Neuronal stem cell (in vitro differentiated cells): ENCODE data around the gene PEX14.

ENCODE experiments used
- DNase-seq: peaks from one replicate; pipeline ENCODE4 v3.0.0-alpha.2; 2013; ENCODE audit warnings: low spot score
- H2AFZ ChIP-seq: one replicate; pipeline ENCODE4 v1.6.1; 2013; ENCODE audit warnings: mild to moderate bottlenecking, low read length, inconsistent platforms
- H2AK5ac ChIP-seq: 2 replicates; pipeline ENCODE4 v1.6.1; 2013; ENCODE audit warnings: low read depth, mild to moderate bottlenecking, inconsistent platforms, low read length, moderate library complexity, mixed read lengths
- H2BK120ac ChIP-seq: 2 replicates; pipeline ENCODE4 v1.6.1; 2013; ENCODE audit warnings: low read depth, mild to moderate bottlenecking, inconsistent platforms, low read length, moderate library complexity, mixed read lengths
- H2BK12ac ChIP-seq: one replicate; pipeline ENCODE4 v1.6.1; 2013; ENCODE audit warnings: low read length, inconsistent platforms
- H2BK15ac ChIP-seq: 2 replicates; pipeline ENCODE4 v1.6.1; 2013; ENCODE audit warnings: mild to moderate bottlenecking, low read length, inconsistent platforms, mixed read lengths
- H2BK5ac ChIP-seq: one replicate; pipeline ENCODE4 v1.6.1; 2013; ENCODE audit warnings: inconsistent platforms, mild to moderate bottlenecking, low read length, moderate library complexity
- H3K14ac ChIP-seq: one replicate; pipeline ENCODE4 v1.6.1; 2013; ENCODE audit warnings: low read length, inconsistent platforms
- H3K18ac ChIP-seq: 2 replicates; pipeline ENCODE4 v1.6.1; 2013; ENCODE audit warnings: low read length, inconsistent platforms
- H3K23ac ChIP-seq: 2 replicates; pipeline ENCODE4 v1.6.1; 2013; ENCODE audit warnings: low read depth, mild to moderate bottlenecking, mixed read lengths, low read length, inconsistent platforms; ENCODE audit not compliant: poor library complexity
- H3K27ac ChIP-seq: replicated peaks from 3 replicates; pipeline ENCODE4 v1.5.1; 2013; ENCODE audit warnings: low read length, inconsistent platforms
- H3K27me3 ChIP-seq, 3 experiments: 2 replicates each; pipeline ENCODE4 v1.6.1; 2013; ENCODE audit warnings: low read length in 3 of 3, mild to moderate bottlenecking in 2 of 3, inconsistent platforms in 1 of 3, low read depth in 1 of 3, mixed read lengths in 1 of 3, moderate library complexity in 1 of 3; ENCODE audit not compliant: control insufficient read depth in 3 of 3, insufficient read depth in 3 of 3
- H3K36me3 ChIP-seq, 2 donors: replicated peaks in 1 of 2; 2 replicates each; pipeline ENCODE4 v1.6.1; 2013; ENCODE audit warnings: low read length in 2 of 2; ENCODE audit not compliant: control insufficient read depth in 2 of 2, insufficient read depth in 2 of 2
- H3K4ac ChIP-seq: 2 replicates; pipeline ENCODE4 v1.6.1; 2013; ENCODE audit warnings: inconsistent platforms, mild to moderate bottlenecking, low read length, moderate library complexity
- H3K4me1 ChIP-seq, 2 donors: 1 replicate in 1 of 2; 2 replicates in 1 of 2; pipeline ENCODE4 v1.6.1; 2013; ENCODE audit warnings: low read length in 2 of 2, low read depth in 1 of 2; ENCODE audit not compliant: control insufficient read depth in 2 of 2, insufficient read depth in 1 of 2
- H3K4me2 ChIP-seq: one replicate; pipeline ENCODE4 v1.6.1; 2013; ENCODE audit warnings: mild to moderate bottlenecking, low read length, inconsistent platforms; ENCODE audit not compliant: insufficient read depth, poor library complexity, severe bottlenecking
- H3K4me3 ChIP-seq, 2 donors: 2 replicates each; pipeline ENCODE4 v1.5.1; 2013; ENCODE audit warnings: low read length in 2 of 2, mild to moderate bottlenecking in 2 of 2, inconsistent platforms in 1 of 2, moderate library complexity in 1 of 2
- H3K79me1 ChIP-seq: one replicate; pipeline ENCODE4 v1.6.1; 2013; ENCODE audit warnings: low read depth, mild to moderate bottlenecking, inconsistent platforms, low read length, moderate library complexity
- H3K9ac ChIP-seq: one replicate; pipeline ENCODE4 v1.6.1; 2013; ENCODE audit warnings: mild to moderate bottlenecking, low read depth, low read length, inconsistent platforms; ENCODE audit not compliant: poor library complexity
- H3K9me3 ChIP-seq, 2 donors: replicated peaks in 1 of 2; 2 replicates each; pipeline versions ENCODE3 to v1.6.1; 2013; ENCODE audit warnings: low read length in 2 of 2, mild to moderate bottlenecking in 2 of 2, inconsistent platforms in 1 of 2, low read depth in 1 of 2, mixed read lengths in 1 of 2, moderate library complexity in 1 of 2; ENCODE audit not compliant: control insufficient read depth in 2 of 2, insufficient read depth in 1 of 2
- H4K8ac ChIP-seq: one replicate; pipeline ENCODE4 v1.6.1; 2013; ENCODE audit warnings: low read depth, mild to moderate bottlenecking, inconsistent platforms, low read length, moderate library complexity
- H4K91ac ChIP-seq: one replicate; pipeline ENCODE4 v1.6.1; 2013; ENCODE audit warnings: low read length, low read depth, mild to moderate bottlenecking, inconsistent platforms; ENCODE audit not compliant: poor library complexity
- WGBS, 2 donors: extraction: QIAGEN DNeasy Blood & Tissue Kit; methylation state at CpG; one replicate each; pipeline ENCODE4 v1.1.7; 2013; ENCODE audit warnings: missing lambda C conversion rate in 2 of 2, mixed read lengths in 1 of 2; ENCODE audit not compliant: insufficient read length in 2 of 2, insufficient replicate concordance in 1 of 2; ENCODE audit errors: extremely low coverage in 2 of 2; 5-methylcytosine and 5-hydroxymethylcytosine counted together

PEX14 gene

DNA sequence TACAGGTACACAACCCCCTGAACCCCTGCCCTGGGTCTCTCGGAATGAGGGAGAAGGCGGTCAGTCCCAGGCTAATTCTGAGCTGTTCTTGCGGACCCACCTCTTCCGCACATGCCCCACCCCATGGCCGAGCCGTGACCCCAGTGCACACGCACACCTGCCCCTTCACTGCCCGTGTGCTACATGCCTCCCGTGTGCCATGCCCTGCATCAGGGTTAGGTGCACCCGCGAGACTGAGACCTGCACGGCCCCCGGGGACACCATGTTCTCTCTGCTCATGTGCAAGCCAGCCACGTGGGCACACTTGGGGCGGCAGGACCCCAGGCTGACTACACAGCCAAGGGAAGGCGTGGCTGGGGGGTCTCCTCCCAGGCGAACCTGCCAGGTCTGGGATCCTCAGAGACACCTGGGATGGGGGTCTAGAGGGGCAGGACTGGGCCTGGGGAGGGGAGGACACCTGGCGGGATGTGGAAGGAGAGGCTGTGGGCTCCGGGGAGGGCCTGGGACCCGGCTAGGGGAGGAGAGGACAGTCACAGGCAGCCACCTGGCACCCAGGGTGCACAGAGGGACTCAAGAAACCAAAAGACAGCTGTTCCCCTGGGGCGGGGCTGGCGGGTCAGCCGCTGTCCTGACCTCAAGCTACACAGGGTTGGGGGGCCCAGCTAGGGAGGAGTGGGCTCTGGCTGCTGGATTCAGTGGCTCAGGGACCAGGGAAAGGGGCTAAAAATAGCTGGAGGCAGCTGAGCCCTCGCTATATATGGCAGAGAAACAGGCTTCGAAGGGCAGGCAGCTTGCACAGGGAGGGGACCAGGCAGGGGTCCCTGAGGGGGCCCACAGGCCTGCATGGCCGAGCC is 188.3 kb downstream of the PEX14 start:
- Histone ChIP-seq H2AFZ (peak overlapping the region; percentile 60), H3K9me3 (peaks cover 0 to 2% of the 10 kb centered on the region in 2 donors), H3K4ac (no peak overlapping the region), H2BK5ac (peak overlapping the region; percentile 42), H2BK120ac (no peak overlapping the region), H3K4me3 (no peak overlapping the region), H3K4me1 (peaks cover 29 to 39% of the 10 kb centered on the region in 2 donors), H3K27ac (no peak overlapping the region), H3K14ac (peak overlapping the region; percentile 3), H2BK15ac (peak overlapping the region; percentile 72), H3K36me3 (peaks cover 0 to 6% of the 10 kb centered on the region in 2 donors), H4K8ac (no peak overlapping the region), H3K4me2 (peak overlapping the region; percentile 41), H3K9ac (peak overlapping the region; percentile 75), H3K27me3 (no peaks in the 10 kb centered on the region), H2AK5ac (peak overlapping the region; percentile 92), H3K23ac (peak overlapping the region; percentile 66), H3K18ac (peak overlapping the region; percentile 93), H2BK12ac (peak overlapping the region; percentile 100), H4K91ac (peak overlapping the region; percentile 76), H3K79me1 (no peaks in the 10 kb centered on the region)
- WGBS, 2 donors, result no CpG with 5 or more reads among the region's 26 CpGs
- DNase-seq, result no peak

DNA sequence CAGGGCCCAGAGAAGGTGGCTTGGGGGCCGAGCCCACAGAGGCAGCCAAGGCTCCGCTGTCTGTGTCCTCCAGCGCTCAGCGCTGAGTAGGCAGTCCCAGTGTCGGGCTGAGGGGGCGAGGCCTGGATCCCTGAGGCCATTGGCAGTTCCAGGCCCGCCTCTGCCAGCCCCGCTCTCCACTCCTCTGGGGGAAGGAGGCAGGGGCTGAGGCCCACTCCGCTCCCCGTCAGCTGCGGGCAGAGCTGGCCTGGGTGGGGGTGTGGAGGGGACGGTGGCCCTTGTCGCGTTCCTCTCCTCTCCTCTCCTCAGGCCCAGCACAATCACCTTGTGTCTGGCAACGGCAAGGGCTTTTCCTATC is 188.9 kb downstream of the PEX14 start:
- H3K27ac ChIP-seq, result no peak overlapping the region
- peaks cover 0 to 6% of the 10 kb centered on the region in 2 donors for H3K36me3 ChIP-seq
- no CpG with 5 or more reads among the region's 15 CpGs for WGBS, 2 donors
- H3K9ac ChIP-seq, result peak overlapping the region; percentile 12
- H3K27me3 ChIP-seq, result no peaks in the 10 kb centered on the region
- peak overlapping the region; percentile 42 for H2BK5ac ChIP-seq
- peak overlapping the region; percentile 93 for H3K18ac ChIP-seq
- H2AK5ac ChIP-seq, result peak overlapping the region; percentile 92
- H3K4me2 ChIP-seq, result peak overlapping the region; percentile 41
- H3K14ac ChIP-seq, result no peak overlapping the region
- peaks cover 0 to 2% of the 10 kb centered on the region in 2 donors for H3K9me3 ChIP-seq
- peak overlapping the region; percentile 72 for H2BK15ac ChIP-seq
- H3K79me1 ChIP-seq, result no peaks in the 10 kb centered on the region
- H3K4me1 ChIP-seq, result peaks cover 35 to 45% of the 10 kb centered on the region in 2 donors
- no peak overlapping the region for H3K4me3 ChIP-seq
- no peak overlapping the region for H4K8ac ChIP-seq
- H3K23ac ChIP-seq, result peak overlapping the region; percentile 66
- H4K91ac ChIP-seq, result no peak overlapping the region
- H3K4ac ChIP-seq, result no peak overlapping the region
- DNase-seq, result no peak
- no peak overlapping the region for H2BK12ac ChIP-seq
- H2BK120ac ChIP-seq, result no peak overlapping the region
- peak overlapping the region; percentile 60 for H2AFZ ChIP-seq

DNA sequence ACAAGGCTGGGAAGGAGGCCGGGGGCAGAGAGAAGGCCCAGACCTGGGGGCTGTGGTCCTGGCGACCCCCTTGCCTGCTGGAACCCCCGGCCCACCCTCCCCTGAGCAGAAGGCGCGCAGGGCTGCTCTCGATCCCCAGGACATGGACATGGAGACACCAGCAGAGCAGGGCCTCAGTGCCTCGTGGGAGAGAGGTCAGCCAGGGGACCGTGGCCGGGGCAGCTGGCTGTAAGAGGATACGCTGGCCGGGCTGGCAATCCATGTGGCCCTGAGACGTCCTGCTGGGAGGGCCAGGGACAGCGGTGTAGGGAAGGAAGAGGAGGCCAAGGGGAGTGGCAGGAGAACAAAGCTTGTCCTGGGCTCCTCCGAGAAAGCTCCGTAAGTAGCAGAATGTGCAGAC is 189.5 kb downstream of the PEX14 start:
- whole genome bisulfite sequencing, 2 donors, result no CpG with 5 or more reads among the region's 15 CpGs
- Histone ChIP-seq H3K9me3 (peaks cover 0 to 2% of the 10 kb centered on the region in 2 donors), H3K18ac (peak overlapping the region; percentile 57), H3K14ac (no peak overlapping the region), H3K4ac (no peak overlapping the region), H3K9ac (peak overlapping the region; percentile 60), H2BK5ac (no peak overlapping the region), H3K4me1 (peaks cover 36 to 50% of the 10 kb centered on the region in 2 donors), H2BK120ac (no peak overlapping the region), H3K79me1 (no peaks in the 10 kb centered on the region), H2BK12ac (no peak overlapping the region), H4K8ac (no peak overlapping the region), H3K4me2 (no peak overlapping the region), H3K23ac (no peak overlapping the region), H4K91ac (no peak overlapping the region), H3K27ac (no peak overlapping the region), H3K27me3 (no peaks in the 10 kb centered on the region), H2BK15ac (no peak overlapping the region), H2AFZ (no peak overlapping the region), H3K36me3 (peaks cover 0 to 5% of the 10 kb centered on the region in 2 donors), H3K4me3 (no peak overlapping the region), H2AK5ac (no peak overlapping the region)
- DNase-seq, result peak; percentile 66

DNA sequence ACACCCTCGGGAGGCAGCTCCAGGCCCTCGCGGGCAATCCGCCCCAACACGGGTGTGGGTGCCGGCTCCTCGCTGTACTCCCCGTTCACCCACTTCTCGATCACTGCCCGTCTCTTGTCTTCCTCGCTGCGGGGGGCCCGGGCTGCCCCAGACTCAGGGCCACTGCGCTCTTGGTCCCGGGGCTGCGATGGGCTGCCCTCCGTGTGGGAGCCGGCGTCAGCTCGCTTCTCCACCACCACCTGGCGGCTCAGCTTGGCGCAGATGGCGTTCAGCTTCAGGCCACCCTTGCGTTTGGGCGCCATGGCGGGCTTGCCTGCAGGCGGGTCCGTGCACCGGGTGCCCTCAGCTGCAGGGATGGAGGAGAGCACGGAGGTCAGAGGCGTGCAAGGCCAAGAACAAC is 190.5 kb downstream of the PEX14 start:
- Histone ChIP-seq H3K4me2 (no peak overlapping the region), H3K18ac (peak overlapping the region; percentile 96), H4K91ac (peak overlapping the region; percentile 13), H3K9ac (peak overlapping the region; percentile 31), H3K27me3 (no peaks in the 10 kb centered on the region), H3K36me3 (peaks cover 0 to 2% of the 10 kb centered on the region in 2 donors), H2BK120ac (peak overlapping the region; percentile 5), H3K4me3 (no peak overlapping the region), H3K23ac (peak overlapping the region; percentile 86), H3K27ac (no peak overlapping the region), H3K9me3 (peaks cover 0 to 2% of the 10 kb centered on the region in 2 donors), H4K8ac (no peak overlapping the region), H3K14ac (peak overlapping the region; percentile 87), H2AFZ (no peak overlapping the region), H3K4ac (no peak overlapping the region), H3K79me1 (peaks cover 1% of the 10 kb centered on the region), H2BK12ac (peak overlapping the region; percentile 88), H3K4me1 (peaks cover 36 to 50% of the 10 kb centered on the region in 2 donors), H2AK5ac (peak overlapping the region; percentile 94), H2BK15ac (peak overlapping the region; percentile 65), H2BK5ac (peak overlapping the region; percentile 20)
- no CpG with 5 or more reads among the region's 31 CpGs for WGBS, 2 donors
- no peak for DNase-seq
